ENCODE data around the gene ODF2L.

DNA sequence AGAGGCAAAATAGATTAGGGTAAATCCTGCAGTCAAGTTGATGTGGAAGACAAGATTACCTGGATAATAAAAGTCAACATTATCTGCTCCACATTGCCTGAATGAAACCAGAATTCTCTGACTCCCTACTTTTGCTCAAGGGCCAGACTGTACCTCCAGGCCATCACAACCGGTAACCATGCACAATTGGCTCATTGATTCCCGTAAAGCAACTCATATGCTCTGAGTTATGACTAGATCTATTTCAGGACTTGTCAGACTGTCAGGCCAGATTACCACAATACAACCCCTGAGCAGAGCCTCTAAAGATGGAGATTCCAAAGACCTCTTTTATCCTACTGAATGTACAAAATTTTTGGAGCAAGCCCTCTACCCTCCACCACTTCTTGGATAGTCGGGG is 90.4 kb downstream of the ODF2L start:
- TF ChIP-seq ZNF146 (CRISPR knock-in tag; IDR thresholded peaks at IDR 0.05; ENCODE audit: unreplicated experiment): no peak
- TF ChIP-seq SETDB1 (IDR thresholded peaks at IDR 0.05; ENCODE audit: low read length): no peak
